Activated B cell treated with CpG ODN at 0.5 μM for 24 hours (primary cell): Measurements from ENCODE around the gene EHBP1L1. TPM values are rescaled to one million over a fixed set of nuclear protein-coding genes. Genes with fewer than 3 reads are reported as not detected.

Experiments used
- ATAC-seq: fragments of 200-7000 bp; cut with Tn5 transposase; one replicate; pipeline ENCODE4 v1.10.0; 2021; ENCODE audit warnings: low read depth, mild to moderate bottlenecking, moderate library complexity
- CTCF ChIA-PET: fragments of 350-600 bp; sonication (Branson Sonifier 250); formaldehyde crosslinking; loops from one replicate; lab custom pipeline; 2021; ENCODE audit warnings: antibody characterized with exemption; lab: Charles Lee
- POLR2A ChIA-PET: fragments of 350-600 bp; sonication (Branson Sonifier 250); formaldehyde crosslinking; loops from one replicate; lab custom pipeline; 2021; ENCODE audit warnings: antibody characterized with exemption; lab: Charles Lee
- DNase-seq: peaks from one replicate; pipeline ENCODE4 v3.0.0; 2022
- H3K27ac Mint-ChIP-seq: one replicate; pipeline ENCODE4 v1.8.0; 2020; ENCODE audit warnings: mixed read lengths
- H3K27me3 Mint-ChIP-seq: one replicate; pipeline ENCODE4 v1.8.0; 2021; ENCODE audit warnings: mixed read lengths
- H3K36me3 Mint-ChIP-seq: one replicate; pipeline ENCODE4 v1.8.0; 2021; ENCODE audit warnings: low read depth, mixed read lengths
- H3K4me1 Mint-ChIP-seq: one replicate; pipeline ENCODE4 v1.8.0; 2021; ENCODE audit warnings: mixed read lengths
- H3K4me3 Mint-ChIP-seq: one replicate; pipeline ENCODE4 v1.8.0; 2020; ENCODE audit warnings: mild to moderate bottlenecking, mixed read lengths
- H3K9me3 Mint-ChIP-seq: one replicate; pipeline ENCODE4 v1.8.0; 2020; ENCODE audit warnings: mixed read lengths
- intact Hi-C: fragments of 100-400 bp; cut with micrococcal nuclease; formaldehyde crosslinking; loops from one replicate; pipeline ENCODE4 v1.15.1; 2024
- total RNA-seq: library from RNA; stranded (reverse); gene quantifications from 2 replicates; pipeline ENCODE4 v1.2.3, GENCODE V29; 2022
- TF ChIP-seq, protein P1 (sequence below): fragments of 200-600 bp; IDR thresholded peaks from one replicate; pipeline ENCODE4 v1.8.0; 2022; ENCODE audit warnings: antibody characterized with exemption, mild to moderate bottlenecking

The EHBP1L1 gene
- total RNA-seq, 1 donor from 2014 or later: 163 TPM

DNA sequence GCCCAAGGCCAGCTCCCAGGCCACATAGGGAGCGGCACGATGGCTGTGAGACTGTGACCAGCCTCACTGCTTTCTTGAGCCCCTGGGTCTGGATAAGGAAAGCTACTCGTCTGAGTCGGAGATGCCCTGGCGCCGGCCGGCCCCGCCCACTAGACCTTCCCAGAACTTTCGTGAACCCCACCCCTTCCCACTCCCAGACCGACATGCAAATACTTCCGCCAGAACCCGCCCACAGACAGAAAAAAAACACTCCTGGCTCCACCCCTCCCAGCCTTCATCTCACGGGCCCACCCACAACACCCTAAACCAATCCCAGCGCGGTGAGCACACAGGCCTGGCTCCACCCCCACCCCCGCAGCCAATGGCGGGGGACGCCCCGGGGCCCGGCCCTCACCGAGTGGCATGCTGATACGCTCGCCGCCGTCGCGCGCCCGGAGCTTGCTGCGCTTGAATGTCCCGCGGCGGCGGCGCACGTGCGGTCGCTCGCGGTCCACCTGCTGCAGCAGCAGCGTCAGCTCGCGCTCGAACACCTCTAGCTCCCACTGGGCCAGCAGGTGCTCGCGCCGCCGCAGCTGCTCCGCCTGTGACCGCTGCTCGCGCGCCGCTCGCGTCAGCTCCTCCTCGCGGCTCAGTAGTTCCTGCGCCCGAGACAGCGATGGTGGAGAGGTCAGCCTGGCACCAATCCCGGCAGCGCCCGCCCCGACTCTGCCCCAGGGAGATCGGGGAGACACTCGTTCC lies 31.2 kb downstream of the EHBP1L1 start:
- Mint-ChIP-seq H3K27me3 (no peaks in the 10 kb centered on the region), H3K9me3 (no peaks in the 10 kb centered on the region), H3K4me1 (peaks cover 49% of the 10 kb centered on the region), H3K27ac (no peak overlapping the region), H3K36me3 (peaks cover 81% of the 10 kb centered on the region), H3K4me3 (no peak overlapping the region)
- POLR2A ChIA-PET: interaction anchor here (1.3 to 1.5 kb wide), 2 partner anchors 17 to 30 kb away, joined by 3 read pairs; no protein-coding TSS in a partner anchor
- DNase-seq (no peak), ATAC-seq (peak; percentile 34)
- intact Hi-C loops: no loop called here
- TF ChIP-seq, protein P1, sequence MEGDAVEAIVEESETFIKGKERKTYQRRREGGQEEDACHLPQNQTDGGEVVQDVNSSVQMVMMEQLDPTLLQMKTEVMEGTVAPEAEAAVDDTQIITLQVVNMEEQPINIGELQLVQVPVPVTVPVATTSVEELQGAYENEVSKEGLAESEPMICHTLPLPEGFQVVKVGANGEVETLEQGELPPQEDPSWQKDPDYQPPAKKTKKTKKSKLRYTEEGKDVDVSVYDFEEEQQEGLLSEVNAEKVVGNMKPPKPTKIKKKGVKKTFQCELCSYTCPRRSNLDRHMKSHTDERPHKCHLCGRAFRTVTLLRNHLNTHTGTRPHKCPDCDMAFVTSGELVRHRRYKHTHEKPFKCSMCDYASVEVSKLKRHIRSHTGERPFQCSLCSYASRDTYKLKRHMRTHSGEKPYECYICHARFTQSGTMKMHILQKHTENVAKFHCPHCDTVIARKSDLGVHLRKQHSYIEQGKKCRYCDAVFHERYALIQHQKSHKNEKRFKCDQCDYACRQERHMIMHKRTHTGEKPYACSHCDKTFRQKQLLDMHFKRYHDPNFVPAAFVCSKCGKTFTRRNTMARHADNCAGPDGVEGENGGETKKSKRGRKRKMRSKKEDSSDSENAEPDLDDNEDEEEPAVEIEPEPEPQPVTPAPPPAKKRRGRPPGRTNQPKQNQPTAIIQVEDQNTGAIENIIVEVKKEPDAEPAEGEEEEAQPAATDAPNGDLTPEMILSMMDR: no peak
- CTCF ChIA-PET: no interaction called here

DNA sequence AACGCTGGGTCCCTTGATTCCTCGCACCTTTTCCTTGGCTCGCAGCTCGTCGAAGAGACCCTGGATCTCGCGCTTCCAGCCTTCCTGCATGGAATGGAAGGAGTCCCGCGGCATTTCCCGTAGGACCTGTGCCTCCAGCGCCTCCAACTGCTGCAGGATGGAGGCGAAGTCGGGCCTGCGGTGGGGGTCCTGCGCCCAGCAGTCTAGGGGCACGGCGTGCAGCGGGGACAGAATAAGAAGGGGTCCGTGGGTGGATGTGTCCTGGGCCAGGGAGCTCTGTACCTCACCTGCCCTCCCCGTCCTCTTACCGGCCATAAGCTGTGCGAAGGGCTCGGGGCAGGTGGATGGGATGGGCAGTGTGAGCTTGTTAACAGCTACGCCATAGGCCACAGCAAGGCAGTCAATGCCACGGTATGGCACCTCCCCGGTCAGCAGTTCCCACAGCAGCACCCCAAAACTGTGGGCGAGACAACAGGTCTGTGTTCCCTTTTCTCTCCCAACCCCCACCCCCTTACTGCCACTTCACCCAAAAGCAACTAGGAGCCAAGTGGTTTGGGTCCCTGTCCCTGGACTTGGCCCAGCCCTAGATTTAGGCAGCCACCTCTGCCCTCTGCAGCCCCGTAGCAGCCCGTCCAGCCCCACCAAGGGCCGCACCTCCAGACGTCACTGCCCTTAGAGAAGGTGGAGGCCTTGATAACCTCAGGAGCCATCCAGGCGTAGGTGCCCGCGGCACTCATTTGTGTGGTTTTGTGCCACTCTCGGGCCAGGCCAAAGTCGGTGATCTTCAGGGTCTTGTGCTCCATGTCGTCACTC lies 32.0 kb downstream of the EHBP1L1 start:
- intact Hi-C loops: no loop called here
- POLR2A ChIA-PET: interaction anchor here (1.1 to 1.5 kb wide), 3 partner anchors 10 to 31 kb away, joined by 3 read pairs; no protein-coding TSS in a partner anchor
- TF ChIP-seq, protein P1: no peak
- Mint-ChIP-seq H3K27ac (no peak overlapping the region), H3K4me1 (peaks cover 50% of the 10 kb centered on the region), H3K27me3 (no peaks in the 10 kb centered on the region), H3K36me3 (peaks cover 84% of the 10 kb centered on the region), H3K9me3 (no peaks in the 10 kb centered on the region), H3K4me3 (no peak overlapping the region)
- CTCF ChIA-PET: no interaction called here
- DNase-seq (no peak), ATAC-seq (no peak)

DNA sequence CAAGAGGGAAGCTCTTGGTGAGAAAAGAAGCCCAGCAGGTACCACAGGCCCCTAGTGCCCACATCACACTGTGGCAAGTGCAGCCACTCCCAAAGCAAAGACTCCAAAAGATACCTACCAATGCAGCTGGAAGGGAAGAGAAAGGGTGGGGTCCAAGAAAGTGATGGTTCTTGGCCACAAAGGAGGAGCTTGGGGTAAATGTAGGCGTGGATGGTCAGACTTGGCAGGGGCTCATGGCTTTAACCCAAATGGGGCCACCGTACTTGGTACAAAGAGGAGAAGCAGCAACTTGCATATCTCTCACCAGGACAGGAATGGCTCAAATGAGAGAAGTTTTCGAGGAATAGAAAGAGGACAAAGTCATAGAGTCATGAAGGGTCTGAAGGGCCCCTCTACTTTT lies 33.4 kb downstream of the EHBP1L1 start:
- CTCF ChIA-PET: interaction anchor here (1.5 kb wide), 1 partner anchor 21 kb away, joined by 5 read pairs; no protein-coding TSS in a partner anchor
- Mint-ChIP-seq H3K4me3 (no peak overlapping the region), H3K36me3 (peaks cover 73% of the 10 kb centered on the region), H3K4me1 (peaks cover 47% of the 10 kb centered on the region), H3K27me3 (no peaks in the 10 kb centered on the region), H3K9me3 (no peaks in the 10 kb centered on the region), H3K27ac (peak overlapping the region; percentile 41)
- DNase-seq (no peak), ATAC-seq (no peak)
- POLR2A ChIA-PET: interaction anchor here (1.1 to 1.3 kb wide), 3 partner anchors 11 to 37 kb away, joined by 3 to 4 read pairs (median 3); partner anchors contain the start of gene FAM89B
- intact Hi-C loops: no loop called here
- TF ChIP-seq, protein P1: no peak

DNA sequence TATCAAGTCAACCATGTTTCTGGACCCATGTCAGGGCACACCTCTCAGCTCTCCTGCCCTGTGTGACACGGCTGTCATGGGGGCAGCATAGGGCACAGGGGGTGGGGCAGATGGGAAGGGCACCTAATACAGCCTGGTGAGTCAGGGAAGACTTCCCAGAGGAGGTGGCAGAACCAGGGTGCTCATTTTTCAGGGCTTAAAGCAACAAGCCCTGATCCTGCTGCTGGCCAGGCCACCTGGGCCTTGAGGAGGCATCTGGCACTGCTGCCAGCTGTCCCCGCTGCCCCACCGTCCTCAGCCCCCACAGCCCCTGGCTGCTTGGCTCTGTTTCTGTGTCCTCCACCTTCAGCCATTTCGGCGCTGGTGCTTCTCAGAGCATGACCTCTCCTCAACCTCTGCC lies 33.8 kb downstream of the EHBP1L1 start:
- peaks cover 47% of the 10 kb centered on the region for H3K4me1 Mint-ChIP-seq
- no peaks in the 10 kb centered on the region for H3K27me3 Mint-ChIP-seq
- ChIA-PET POLR2A (interaction anchor here (1.1 to 1.3 kb wide), 2 partner anchors 15 to 37 kb away, joined by 3 to 4 read pairs; partner anchors contain the start of gene FAM89B), CTCF (interaction anchor here (0.7 to 1.5 kb wide), 2 partner anchors 15 to 21 kb away, joined by 5 read pairs; no protein-coding TSS in a partner anchor)
- peak overlapping the region; percentile 66 for H3K27ac Mint-ChIP-seq
- no peak for DNase-seq
- peak overlapping the region; percentile 15 for H3K4me3 Mint-ChIP-seq
- H3K36me3 Mint-ChIP-seq: peaks cover 71% of the 10 kb centered on the region
- intact Hi-C loops: no loop called here
- H3K9me3 Mint-ChIP-seq: no peaks in the 10 kb centered on the region
- no peak for ATAC-seq
- TF ChIP-seq, protein P1: no peak
